Smooth muscle cell (in vitro differentiated cells): ENCODE measurements around the gene SRPK2. TPM values are rescaled to one million over a fixed set of nuclear protein-coding genes. Genes with fewer than 3 reads are reported as not detected.
"Not testable (repeated sequence)": the region's sequence is repeated elsewhere in the genome, so short reads cannot be mapped to it uniquely, and the experiment has no call there.

Source experiments
- DNase-seq: peaks from one replicate; lab custom pipeline; 2025; ENCODE audit not compliant: unreplicated experiment; lab: John Stamatoyannopoulos, UW
- H2AFZ ChIP-seq: fragments of 200-600 bp; sonication (generic); 2 replicates; pipeline ENCODE4 v1.6.0; 2016; ENCODE audit warnings: antibody characterized with exemption, low read depth, mild to moderate bottlenecking
- H3F3A ChIP-seq: fragments of 200-600 bp; sonication (generic); 2 replicates; pipeline ENCODE4 v1.6.0; 2017; ENCODE audit warnings: antibody characterized with exemption, low read depth
- H3K27ac ChIP-seq: fragments of 200-600 bp; sonication (generic); 2 replicates; pipeline ENCODE4 v1.5.1; 2016; ENCODE audit warnings: low read depth, mild to moderate bottlenecking
- H3K27me3 ChIP-seq: fragments of 200-600 bp; sonication (generic); 2 replicates; pipeline ENCODE4 v1.6.1; 2016; ENCODE audit warnings: low read depth, mild to moderate bottlenecking
- H3K36me3 ChIP-seq: fragments of 200-600 bp; sonication (generic); 2 replicates; pipeline ENCODE4 v1.5.1; 2016; ENCODE audit warnings: low read depth
- H3K4me1 ChIP-seq: fragments of 200-600 bp; sonication (generic); 2 replicates; pipeline ENCODE4 v1.5.1; 2016; ENCODE audit warnings: low read depth
- H3K4me2 ChIP-seq: fragments of 200-600 bp; sonication (generic); 2 replicates; pipeline ENCODE4 v1.6.0; 2016; ENCODE audit warnings: mild to moderate bottlenecking
- H3K4me3 ChIP-seq: fragments of 200-600 bp; sonication (generic); 2 replicates; pipeline ENCODE4 v1.5.1; 2016; ENCODE audit warnings: mild to moderate bottlenecking
- H3K79me2 ChIP-seq: fragments of 200-600 bp; sonication (generic); 2 replicates; pipeline ENCODE4 v1.6.0; 2016; ENCODE audit warnings: low read depth, mild to moderate bottlenecking
- H3K9ac ChIP-seq: fragments of 200-600 bp; sonication (generic); 2 replicates; pipeline ENCODE4 v1.6.0; 2016; ENCODE audit warnings: low read depth
- H3K9me3 ChIP-seq: fragments of 200-600 bp; sonication (generic); replicated peaks from 2 replicates; pipeline ENCODE4 v1.5.1; 2016; ENCODE audit warnings: low read depth
- H4K20me1 ChIP-seq: fragments of 200-600 bp; sonication (generic); 2 replicates; pipeline ENCODE4 v1.6.0; 2016; ENCODE audit warnings: low read depth
- WGBS: methylation state at CpG from one replicate; pipeline ENCODE4 v1.1.7; 2016; ENCODE audit warnings: low lambda C conversion rate; 5-methylcytosine and 5-hydroxymethylcytosine counted together
- polyA plus RNA-seq: library from polyadenylated mRNA; unstranded; fragments of >200 nt; fragmentation: Nextera tagmentation; extraction: Ambion mirVana; gene quantifications from 2 replicates; pipeline ENCODE4 v1.2.1, GENCODE V29; 2016
- total RNA-seq: library from RNA; depleted of rRNA; stranded (reverse); fragments of >200 nt; gene quantifications from 2 replicates; pipeline ENCODE4 v1.2.3, GENCODE V29; 2014
- TF ChIP-seq, protein P1 (sequence below): fragments of 200-600 bp; sonication (generic); IDR thresholded peaks from 2 replicates; pipeline ENCODE4 v1.5.1; 2017; ENCODE audit warnings: borderline replicate concordance, mild to moderate bottlenecking, antibody characterized with exemption; ENCODE audit not compliant: insufficient read depth, poor library complexity, severe bottlenecking

SRPK2 gene
- total and polyA plus RNA-seq, 2 experiments from 2014 or later = 21.9 to 28.0 TPM

DNA sequence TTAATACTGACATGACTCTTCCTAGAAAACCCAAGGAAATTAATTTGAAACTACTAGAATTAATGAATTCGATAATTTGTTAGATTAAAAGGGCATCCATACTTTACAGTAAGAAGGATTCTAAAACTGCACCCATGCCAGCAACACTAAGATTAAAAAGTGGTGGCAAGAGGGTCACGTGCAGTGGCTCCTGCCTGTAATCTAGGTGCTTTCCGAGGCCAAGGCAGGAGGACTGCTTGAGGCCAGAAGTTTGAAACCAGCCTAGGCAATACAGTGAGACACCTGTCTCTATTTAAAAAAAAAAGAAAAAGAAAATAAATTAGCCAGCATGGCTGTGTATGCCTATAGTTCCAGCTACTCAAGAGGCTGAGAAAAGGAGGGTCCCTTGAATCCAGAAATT lies 58.2 kb downstream of the SRPK2 start:
- Histone ChIP-seq H3K4me1 (peaks cover 6% of the 10 kb centered on the region), H3K9me3 (no peaks in the 10 kb centered on the region), H4K20me1 (peaks cover 95% of the 10 kb centered on the region), H2AFZ (no peak overlapping the region), H3F3A (no peaks in the 10 kb centered on the region), H3K4me3 (no peak overlapping the region), H3K27me3 (no peaks in the 10 kb centered on the region), H3K4me2 (no peak overlapping the region), H3K9ac (no peak overlapping the region), H3K36me3 (no peaks in the 10 kb centered on the region), H3K79me2 (peaks cover 88% of the 10 kb centered on the region), H3K27ac (no peak overlapping the region)
- TF ChIP-seq, protein P1, sequence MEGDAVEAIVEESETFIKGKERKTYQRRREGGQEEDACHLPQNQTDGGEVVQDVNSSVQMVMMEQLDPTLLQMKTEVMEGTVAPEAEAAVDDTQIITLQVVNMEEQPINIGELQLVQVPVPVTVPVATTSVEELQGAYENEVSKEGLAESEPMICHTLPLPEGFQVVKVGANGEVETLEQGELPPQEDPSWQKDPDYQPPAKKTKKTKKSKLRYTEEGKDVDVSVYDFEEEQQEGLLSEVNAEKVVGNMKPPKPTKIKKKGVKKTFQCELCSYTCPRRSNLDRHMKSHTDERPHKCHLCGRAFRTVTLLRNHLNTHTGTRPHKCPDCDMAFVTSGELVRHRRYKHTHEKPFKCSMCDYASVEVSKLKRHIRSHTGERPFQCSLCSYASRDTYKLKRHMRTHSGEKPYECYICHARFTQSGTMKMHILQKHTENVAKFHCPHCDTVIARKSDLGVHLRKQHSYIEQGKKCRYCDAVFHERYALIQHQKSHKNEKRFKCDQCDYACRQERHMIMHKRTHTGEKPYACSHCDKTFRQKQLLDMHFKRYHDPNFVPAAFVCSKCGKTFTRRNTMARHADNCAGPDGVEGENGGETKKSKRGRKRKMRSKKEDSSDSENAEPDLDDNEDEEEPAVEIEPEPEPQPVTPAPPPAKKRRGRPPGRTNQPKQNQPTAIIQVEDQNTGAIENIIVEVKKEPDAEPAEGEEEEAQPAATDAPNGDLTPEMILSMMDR = no peak
- 93% methylated on average over 3 of the region's 3 CpGs for WGBS
- no peak for DNase-seq

DNA sequence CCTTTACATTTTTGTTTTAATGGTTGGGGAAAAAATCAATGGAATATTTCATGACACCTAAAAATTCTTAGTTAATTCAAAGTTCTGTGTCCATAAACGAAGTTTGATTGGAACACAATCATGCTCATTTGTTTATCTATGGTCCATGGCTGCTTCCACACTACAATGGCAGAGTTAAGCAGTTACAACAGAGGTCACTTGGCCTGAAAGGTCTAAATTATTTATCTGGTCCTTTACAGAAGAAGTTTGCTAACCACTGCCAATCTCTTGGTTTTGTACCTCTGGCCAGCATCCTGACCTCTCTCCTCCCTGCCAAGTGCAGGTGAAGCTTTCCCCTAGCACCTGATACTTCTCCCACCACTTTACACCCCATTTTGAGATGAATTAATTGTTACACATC lies 61.5 kb downstream of the SRPK2 start:
- peaks cover 6% of the 10 kb centered on the region for H3K4me1 ChIP-seq
- no peak overlapping the region for H3K9ac ChIP-seq
- H3K79me2 ChIP-seq = peaks cover 86% of the 10 kb centered on the region
- no peaks in the 10 kb centered on the region for H3K9me3 ChIP-seq
- TF ChIP-seq, protein P1 = no peak
- H3K36me3 ChIP-seq = no peaks in the 10 kb centered on the region
- no peaks in the 10 kb centered on the region for H3F3A ChIP-seq
- H3K4me2 ChIP-seq = no peak overlapping the region
- H3K27ac ChIP-seq = no peak overlapping the region
- no peaks in the 10 kb centered on the region for H3K27me3 ChIP-seq
- H3K4me3 ChIP-seq = no peak overlapping the region
- H2AFZ ChIP-seq = no peak overlapping the region
- peaks cover 96% of the 10 kb centered on the region for H4K20me1 ChIP-seq
- no peak for DNase-seq
- WGBS = 96% methylated on average over 1 of the region's 1 CpG

DNA sequence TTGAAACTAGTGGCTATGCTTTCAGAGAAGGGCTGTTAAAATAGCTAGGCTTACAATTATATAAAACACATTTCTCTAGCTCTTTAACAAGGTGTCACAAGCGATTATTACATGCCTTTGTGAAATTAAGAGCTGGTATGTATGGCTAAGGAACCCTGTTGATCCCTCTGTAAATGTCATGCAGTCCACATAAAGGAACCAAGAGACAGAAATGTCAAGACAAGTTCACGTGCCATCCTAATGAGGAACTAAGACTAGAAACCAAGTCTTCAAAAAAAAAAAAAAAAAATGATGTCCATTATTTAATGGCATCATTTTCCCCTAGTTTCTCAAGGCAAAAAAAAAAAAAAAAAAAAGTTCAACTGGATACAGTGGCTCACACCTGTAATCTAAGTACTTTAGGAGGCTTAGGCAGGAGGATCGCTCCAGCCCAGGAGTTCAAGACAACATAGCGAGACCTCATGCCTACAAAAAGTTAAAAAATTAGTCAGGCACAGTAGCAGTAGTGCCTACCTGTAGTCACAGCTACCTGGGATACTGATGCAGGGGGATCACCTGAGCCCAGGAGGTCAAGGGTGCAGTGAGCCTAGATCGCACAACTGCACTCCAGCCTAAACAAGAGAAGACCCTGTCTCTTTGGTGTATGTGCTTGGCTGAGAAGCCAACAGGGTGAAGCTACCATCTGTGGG lies 63.4 kb downstream of the SRPK2 start:
- H3F3A ChIP-seq = no peaks in the 10 kb centered on the region
- no peaks in the 10 kb centered on the region for H3K36me3 ChIP-seq
- H3K4me1 ChIP-seq = no peaks in the 10 kb centered on the region
- no peak overlapping the region for H3K4me2 ChIP-seq
- TF ChIP-seq, protein P1 = no peak
- H2AFZ ChIP-seq = no peak overlapping the region
- 95% methylated on average over 5 of the region's 5 CpGs for WGBS
- no peaks in the 10 kb centered on the region for H3K9me3 ChIP-seq
- DNase-seq = no peak
- no peak overlapping the region for H3K4me3 ChIP-seq
- H3K9ac ChIP-seq = no peak overlapping the region
- H4K20me1 ChIP-seq = peaks cover 97% of the 10 kb centered on the region
- H3K27me3 ChIP-seq = no peaks in the 10 kb centered on the region
- no peak overlapping the region for H3K27ac ChIP-seq
- peaks cover 86% of the 10 kb centered on the region for H3K79me2 ChIP-seq

DNA sequence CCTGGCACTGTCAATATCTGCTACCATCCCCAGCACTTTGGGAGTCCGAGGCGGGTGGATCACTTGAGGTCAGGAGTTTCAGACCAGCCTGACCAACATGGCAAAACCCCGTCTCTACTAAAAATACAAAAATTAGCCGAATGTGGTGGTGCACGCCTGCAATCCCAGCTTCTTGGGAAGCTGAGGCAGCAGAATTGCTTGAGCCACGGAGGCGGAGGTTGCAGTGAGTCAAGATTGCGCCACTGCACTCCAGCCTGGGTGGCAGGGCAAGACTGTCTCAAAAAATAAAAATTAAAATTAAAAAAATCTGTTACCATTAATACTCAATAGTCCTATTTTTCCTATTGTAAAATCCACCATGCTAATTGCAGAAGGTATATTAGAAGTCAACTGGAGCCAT lies 64.1 kb downstream of the SRPK2 start:
- H3K9ac ChIP-seq, H3K36me3 ChIP-seq, H3K4me2 ChIP-seq, H3F3A ChIP-seq, H3K4me1 ChIP-seq, H3K27ac ChIP-seq, H3K4me3 ChIP-seq, H3K9me3 ChIP-seq, DNase-seq, H3K27me3 ChIP-seq, H2AFZ ChIP-seq: not testable (repeated sequence)
- peaks cover 97% of the 10 kb centered on the region for H4K20me1 ChIP-seq
- 95% methylated on average over 8 of the region's 8 CpGs for WGBS
- H3K79me2 ChIP-seq = peaks cover 86% of the 10 kb centered on the region
